A673 (cell line): ENCODE results near the gene S1PR4. TPM values are rescaled to one million over a fixed set of nuclear protein-coding genes. Genes with fewer than 3 reads are reported as not detected.

Source experiments
- BruUV-seq: library from RNA; stranded (reverse); fragments of 400-500 nt; replicated peaks from 2 replicates; lab custom pipeline; 2021; lab: Mats Ljungman, UMichigan
- CTCF ChIA-PET: fragments of 300-600 bp; sonication (Branson Sonifier 250); formaldehyde crosslinking; loops from one replicate; lab custom pipeline; 2022; ENCODE audit warnings: antibody characterized with exemption; lab: Charles Lee
- POLR2A ChIA-PET: fragments of 300-600 bp; sonication (Branson Sonifier 250); formaldehyde crosslinking; loops from one replicate; lab custom pipeline; 2022; ENCODE audit warnings: antibody characterized with exemption; ENCODE audit not compliant: low non-redundant PET; lab: Charles Lee
- DNase-seq: peaks from one replicate; pipeline ENCODE4 v3.0.0-alpha.2; 2015; ENCODE audit warnings: low spot score
- H3K27ac ChIP-seq: fragments of 200-600 bp; sonication (generic); 2 replicates; pipeline ENCODE4 v1.5.1; 2016; ENCODE audit warnings: mixed run types, low read depth, mild to moderate bottlenecking, mixed read lengths, antibody characterized with exemption, low read length; ENCODE audit not compliant: poor library complexity, severe bottlenecking
- H3K27me3 ChIP-seq: fragments of 200-600 bp; sonication (generic); replicated peaks from 2 replicates; pipeline ENCODE4 v1.6.1; 2017; ENCODE audit warnings: mixed run types, low read depth, mild to moderate bottlenecking, mixed read lengths, antibody characterized with exemption, low read length; ENCODE audit not compliant: insufficient read depth, poor library complexity
- H3K36me3 ChIP-seq: fragments of 200-600 bp; sonication (generic); 2 replicates; pipeline ENCODE4 v1.6.1; 2016; ENCODE audit warnings: mixed run types, mild to moderate bottlenecking, mixed read lengths, antibody characterized with exemption, low read length; ENCODE audit not compliant: insufficient read depth, poor library complexity, severe bottlenecking
- H3K4me1 ChIP-seq: fragments of 200-600 bp; sonication (generic); 2 replicates; pipeline ENCODE4 v1.6.1; 2017; ENCODE audit warnings: mixed run types, mild to moderate bottlenecking, mixed read lengths, antibody characterized with exemption, low read length; ENCODE audit not compliant: insufficient read depth, poor library complexity, severe bottlenecking
- H3K4me3 ChIP-seq: fragments of 200-600 bp; sonication (generic); 2 replicates; pipeline ENCODE4 v1.5.1; 2016; ENCODE audit warnings: low read depth, mixed run types, mild to moderate bottlenecking, mixed read lengths, low read length; ENCODE audit not compliant: poor library complexity, severe bottlenecking
- H3K9me3 ChIP-seq: fragments of 200-600 bp; sonication (generic); 2 replicates; pipeline ENCODE4 v1.6.1; 2016; ENCODE audit warnings: mixed run types, low read depth, mild to moderate bottlenecking, mixed read lengths, antibody characterized with exemption, low read length; ENCODE audit not compliant: poor library complexity, severe bottlenecking
- EZH2 ChIP-seq: fragments of 200-600 bp; sonication (generic); IDR thresholded peaks from 2 replicates; pipeline ENCODE4 v1.6.1; 2017; ENCODE audit warnings: borderline replicate concordance, low read depth, mild to moderate bottlenecking, mixed read lengths, antibody characterized with exemption, low read length; ENCODE audit not compliant: poor library complexity, severe bottlenecking
- intact Hi-C: fragments of 100-400 bp; cut with micrococcal nuclease; formaldehyde crosslinking; loops from one replicate; pipeline ENCODE4 v1.10.0; 2022; ENCODE audit not compliant: unreplicated experiment
- total RNA-seq: library from RNA; stranded (reverse); gene quantifications from 2 replicates; pipeline ENCODE4 v1.2.3, GENCODE V29; 2021
- TF ChIP-seq, protein P1 (sequence below): fragments of 300-800, 200-600 bp; sonication (generic); conservative IDR thresholded peaks from 2 replicates; pipeline ENCODE4 v1.5.1; 2017; ENCODE audit warnings: low read depth, mild to moderate bottlenecking, antibody characterized with exemption, low read length, moderate library complexity, mixed read lengths

S1PR4 gene
- total RNA-seq, 1 experiment from 2014 or later = not detected

DNA sequence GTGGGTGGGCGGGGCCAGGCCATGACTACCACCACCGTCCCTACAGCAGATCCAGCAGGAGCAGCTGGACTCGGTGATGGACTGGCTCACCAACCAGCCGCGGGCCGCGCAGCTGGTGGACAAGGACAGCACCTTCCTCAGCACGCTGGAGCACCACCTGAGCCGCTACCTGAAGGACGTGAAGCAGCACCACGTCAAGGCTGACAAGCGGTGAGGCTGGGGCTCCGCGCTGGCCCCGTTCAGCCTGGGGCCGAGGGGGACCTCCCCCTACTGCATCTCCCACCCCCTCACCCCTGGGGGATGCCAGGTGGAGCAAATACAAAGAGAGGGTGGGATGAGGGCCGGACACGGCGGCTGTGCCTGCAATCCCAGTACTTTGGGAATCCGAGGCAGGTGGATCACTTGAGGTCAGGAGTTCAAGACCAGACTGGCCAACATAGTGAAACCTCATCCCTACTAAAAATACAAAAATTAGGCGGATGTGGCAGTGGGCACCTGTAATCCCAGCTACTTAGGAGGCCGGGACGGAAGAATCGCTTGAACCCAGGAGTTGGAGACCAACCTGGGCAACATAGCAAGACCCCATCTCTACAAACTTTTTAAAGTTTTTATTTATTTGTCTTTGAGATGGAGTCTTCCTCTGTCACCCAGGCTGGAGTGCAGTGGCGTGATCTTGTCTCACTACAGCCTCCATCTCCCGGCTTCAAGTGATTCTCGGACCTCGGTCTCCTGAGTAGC, 27.8 kb downstream of the S1PR4 start:
- no peak overlapping the region for H3K27ac ChIP-seq
- DNase-seq = no peak
- H3K27me3 ChIP-seq = no peaks in the 10 kb centered on the region
- H3K4me1 ChIP-seq = no peaks in the 10 kb centered on the region
- H3K4me3 ChIP-seq = no peak overlapping the region
- H3K36me3 ChIP-seq = peaks cover 31% of the 10 kb centered on the region
- intact Hi-C loops = no loop called here
- CTCF ChIA-PET = no interaction called here
- H3K9me3 ChIP-seq = no peaks in the 10 kb centered on the region
- POLR2A ChIA-PET = no interaction called here
- no TSS peak for BruUV-seq
- TF ChIP-seq, protein P1, sequence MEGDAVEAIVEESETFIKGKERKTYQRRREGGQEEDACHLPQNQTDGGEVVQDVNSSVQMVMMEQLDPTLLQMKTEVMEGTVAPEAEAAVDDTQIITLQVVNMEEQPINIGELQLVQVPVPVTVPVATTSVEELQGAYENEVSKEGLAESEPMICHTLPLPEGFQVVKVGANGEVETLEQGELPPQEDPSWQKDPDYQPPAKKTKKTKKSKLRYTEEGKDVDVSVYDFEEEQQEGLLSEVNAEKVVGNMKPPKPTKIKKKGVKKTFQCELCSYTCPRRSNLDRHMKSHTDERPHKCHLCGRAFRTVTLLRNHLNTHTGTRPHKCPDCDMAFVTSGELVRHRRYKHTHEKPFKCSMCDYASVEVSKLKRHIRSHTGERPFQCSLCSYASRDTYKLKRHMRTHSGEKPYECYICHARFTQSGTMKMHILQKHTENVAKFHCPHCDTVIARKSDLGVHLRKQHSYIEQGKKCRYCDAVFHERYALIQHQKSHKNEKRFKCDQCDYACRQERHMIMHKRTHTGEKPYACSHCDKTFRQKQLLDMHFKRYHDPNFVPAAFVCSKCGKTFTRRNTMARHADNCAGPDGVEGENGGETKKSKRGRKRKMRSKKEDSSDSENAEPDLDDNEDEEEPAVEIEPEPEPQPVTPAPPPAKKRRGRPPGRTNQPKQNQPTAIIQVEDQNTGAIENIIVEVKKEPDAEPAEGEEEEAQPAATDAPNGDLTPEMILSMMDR = no peak
- no peak for TF ChIP-seq EZH2

DNA sequence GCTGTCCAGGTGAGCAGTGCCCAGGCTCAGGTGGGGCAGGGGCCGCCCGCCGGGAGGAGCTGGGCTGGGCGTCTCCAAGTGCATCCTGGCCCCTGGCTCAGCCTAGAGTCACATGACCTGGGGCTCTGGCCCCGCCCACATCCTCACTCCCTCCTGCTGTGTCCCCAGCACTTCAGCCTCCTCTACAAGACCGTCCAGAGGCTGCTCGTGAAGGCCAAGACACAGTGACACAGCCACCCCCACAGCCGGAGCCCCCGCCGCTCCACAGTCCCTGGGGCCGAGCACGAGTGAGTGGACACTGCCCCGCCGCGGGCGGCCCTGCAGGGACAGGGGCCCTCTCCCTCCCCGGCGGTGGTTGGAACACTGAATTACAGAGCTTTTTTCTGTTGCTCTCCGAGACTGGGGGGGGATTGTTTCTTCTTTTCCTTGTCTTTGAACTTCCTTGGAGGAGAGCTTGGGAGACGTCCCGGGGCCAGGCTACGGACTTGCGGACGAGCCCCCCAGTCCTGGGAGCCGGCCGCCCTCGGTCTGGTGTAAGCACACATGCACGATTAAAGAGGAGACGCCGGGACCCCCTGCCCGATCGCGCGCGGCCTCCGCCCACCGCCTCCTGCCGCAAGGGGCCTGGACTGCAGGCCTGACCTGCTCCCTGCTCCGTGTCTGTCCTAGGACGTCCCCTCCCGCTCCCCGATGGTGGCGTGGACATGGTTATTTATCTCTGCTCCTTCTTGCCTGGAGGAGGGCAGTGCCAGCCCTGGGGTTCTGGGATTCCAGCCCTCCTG, 29.1 kb downstream of the S1PR4 start:
- TF ChIP-seq, protein P1 = no peak
- no peak for TF ChIP-seq EZH2
- Histone ChIP-seq H3K27ac (no peak overlapping the region), H3K4me3 (no peak overlapping the region), H3K9me3 (no peaks in the 10 kb centered on the region), H3K4me1 (no peaks in the 10 kb centered on the region), H3K27me3 (no peaks in the 10 kb centered on the region), H3K36me3 (peaks cover 31% of the 10 kb centered on the region)
- peak; percentile 41 for DNase-seq
- CTCF ChIA-PET = no interaction called here
- POLR2A ChIA-PET = interaction anchor here (0.5 kb wide), 1 partner anchor 262 kb away, joined by 7 read pairs; no protein-coding TSS in a partner anchor
- BruUV-seq = no TSS peak
- intact Hi-C loops = no loop called here

DNA sequence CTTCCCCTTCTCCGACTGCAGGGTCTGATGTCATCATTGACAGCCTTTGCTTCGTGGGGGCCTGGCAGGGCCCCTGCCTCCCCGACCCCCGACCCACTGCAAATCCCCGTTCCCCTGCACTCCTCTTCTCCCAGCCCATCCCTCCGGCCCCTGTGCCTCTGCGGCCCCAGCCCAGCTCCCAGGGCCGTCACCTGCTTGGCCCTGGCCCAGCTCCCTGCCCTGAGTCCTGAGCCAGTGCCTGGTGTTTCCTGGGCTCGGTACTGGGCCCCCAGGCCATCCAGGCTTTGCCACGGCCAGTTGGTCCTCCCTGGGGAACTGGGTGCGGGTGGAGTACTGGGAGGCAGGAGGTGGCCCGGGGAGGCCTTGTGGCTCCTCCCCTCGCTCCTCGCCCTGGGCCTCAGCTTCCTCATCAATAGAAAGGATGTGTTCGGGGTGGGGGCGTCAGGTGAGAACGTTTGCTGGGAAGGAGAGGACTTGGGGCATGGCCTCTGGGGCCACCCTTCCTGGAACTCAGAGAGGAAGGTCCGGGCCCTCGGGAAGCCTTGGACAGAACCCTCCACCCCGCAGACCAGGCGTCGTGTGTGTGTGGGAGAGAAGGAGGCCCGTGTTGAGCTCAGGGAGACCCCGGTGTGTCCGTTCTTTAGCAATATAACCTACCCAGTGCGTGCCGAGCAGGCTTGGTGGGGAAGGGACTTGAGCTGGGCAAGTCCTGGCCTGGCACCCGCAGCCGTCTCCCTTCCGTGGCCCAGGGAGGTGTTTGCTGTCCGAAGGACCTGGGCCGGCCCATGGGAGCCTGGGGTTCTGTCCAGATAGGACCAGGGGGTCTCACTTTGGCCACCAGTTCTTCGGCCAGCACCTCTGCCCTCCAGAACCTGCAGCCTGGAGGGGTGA, 30.0 kb downstream of the S1PR4 start:
- BruUV-seq = TSS peak; percentile 68
- Histone ChIP-seq H3K4me3 (no peak overlapping the region), H3K4me1 (no peaks in the 10 kb centered on the region), H3K27me3 (no peaks in the 10 kb centered on the region), H3K36me3 (peaks cover 31% of the 10 kb centered on the region), H3K27ac (no peak overlapping the region), H3K9me3 (no peaks in the 10 kb centered on the region)
- no peak for DNase-seq
- TF ChIP-seq EZH2 = no peak
- TF ChIP-seq, protein P1 = no peak
- intact Hi-C loops = no loop called here
- ChIA-PET POLR2A (no interaction called here), CTCF (no interaction called here)
